Activated CD8-positive, alpha-beta memory T cell treated with anti-CD3 and anti-CD28 coated beads, Interleukin-2, amount 50 U/mL, for 24 hours (primary cell): ENCODE results near the gene IL17RB.

Source experiments
- DNase-seq: peaks from one replicate; pipeline ENCODE4 v3.0.0-alpha.2; 2020; ENCODE audit errors: extremely low read depth

IL17RB gene

GRCh38 chr3:53812434-53812833, 33.9 kb upstream of the IL17RB start:
- DNase-seq, result no peak

- no peak for DNase-seq
These were observed 33.1 kb upstream of the IL17RB start for GRCh38 chr3:53813229-53813628.

DNA sequence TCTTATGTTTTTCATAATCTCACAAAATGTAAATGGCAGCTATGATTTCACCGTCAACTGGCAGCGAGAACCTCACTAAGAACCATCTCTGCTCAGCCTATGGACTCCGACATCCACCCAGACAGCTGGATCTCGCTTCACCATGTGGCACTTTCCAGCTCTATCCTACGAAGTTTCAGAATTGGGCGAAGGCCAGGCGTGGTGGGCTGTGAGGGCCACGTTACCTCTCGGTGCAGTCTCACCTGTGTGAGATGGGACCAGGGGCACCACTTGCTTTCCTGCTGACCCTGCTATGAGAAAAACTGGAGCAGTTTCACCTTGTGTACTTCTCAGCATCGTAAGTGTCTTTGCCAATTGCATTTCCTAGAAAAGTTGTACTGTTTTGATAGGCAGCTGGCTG, 32.5 kb upstream of the IL17RB start:
- DNase-seq, result no peak

DNA sequence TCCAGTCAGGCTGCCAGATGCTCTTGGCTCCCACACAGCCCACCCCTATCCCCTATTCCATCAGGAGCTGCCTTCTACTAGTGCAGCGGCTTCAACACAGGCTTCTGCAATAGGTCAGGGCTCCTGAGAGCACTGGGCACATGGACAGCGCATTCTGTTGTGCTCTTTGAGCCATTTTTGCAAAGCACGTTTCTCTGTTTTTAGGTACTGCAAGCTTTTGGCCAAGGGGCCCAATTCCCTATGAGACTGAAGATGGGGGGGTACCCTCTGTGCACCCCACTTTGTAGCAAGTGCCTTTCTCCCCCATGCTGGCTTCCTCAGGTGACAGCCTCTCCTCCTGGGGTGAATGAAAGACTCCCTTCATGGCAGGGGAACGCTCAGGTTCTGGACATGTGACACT, 31.3 kb upstream of the IL17RB start:
- DNase-seq, result no peak

DNA sequence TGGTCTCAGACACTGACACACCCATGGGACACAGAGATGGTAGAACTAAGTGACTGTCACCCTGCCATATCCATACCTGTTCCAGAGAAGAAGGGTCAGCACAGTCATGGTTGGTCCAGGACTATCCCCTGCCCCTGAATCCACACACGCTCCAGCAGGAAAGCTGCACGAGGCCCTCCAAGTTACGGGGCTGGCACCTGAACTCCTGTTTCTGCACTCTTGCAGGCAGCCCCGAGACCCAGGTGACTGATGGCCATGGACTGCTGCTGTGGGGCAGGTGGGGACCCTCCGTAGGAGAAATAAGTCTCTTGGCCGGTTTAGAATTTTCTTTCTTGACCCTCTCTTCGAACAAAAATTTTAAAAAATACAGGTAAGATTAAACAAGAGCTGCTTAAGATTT, 30.7 kb upstream of the IL17RB start:
- no peak for DNase-seq

GRCh38 chr3:53816425-53816824, 29.9 kb upstream of the IL17RB start:
- no peak for DNase-seq

DNA sequence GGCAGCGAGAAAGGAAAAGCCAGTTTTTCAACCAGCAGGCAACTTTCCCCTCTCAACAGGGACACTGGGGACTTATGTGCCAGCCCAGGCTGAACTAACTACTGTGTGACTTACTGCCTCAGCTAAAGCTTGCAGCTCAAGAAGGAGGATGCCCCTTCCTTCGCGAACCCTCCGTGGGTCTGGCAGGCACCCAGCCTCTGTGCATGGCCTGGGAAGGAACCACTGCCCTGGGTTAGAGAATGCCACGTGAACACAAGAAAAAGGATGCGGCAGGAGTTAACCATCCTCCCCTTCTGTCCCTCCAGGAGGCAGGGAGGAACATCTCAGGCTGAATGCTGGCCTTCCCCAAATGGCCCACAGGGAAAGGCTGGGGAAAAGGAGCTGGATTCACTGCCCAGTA, 29.2 kb upstream of the IL17RB start:
- DNase-seq, result no peak

GRCh38 chr3:53817809-53818208, 28.6 kb upstream of the IL17RB start:
- no peak for DNase-seq

DNA sequence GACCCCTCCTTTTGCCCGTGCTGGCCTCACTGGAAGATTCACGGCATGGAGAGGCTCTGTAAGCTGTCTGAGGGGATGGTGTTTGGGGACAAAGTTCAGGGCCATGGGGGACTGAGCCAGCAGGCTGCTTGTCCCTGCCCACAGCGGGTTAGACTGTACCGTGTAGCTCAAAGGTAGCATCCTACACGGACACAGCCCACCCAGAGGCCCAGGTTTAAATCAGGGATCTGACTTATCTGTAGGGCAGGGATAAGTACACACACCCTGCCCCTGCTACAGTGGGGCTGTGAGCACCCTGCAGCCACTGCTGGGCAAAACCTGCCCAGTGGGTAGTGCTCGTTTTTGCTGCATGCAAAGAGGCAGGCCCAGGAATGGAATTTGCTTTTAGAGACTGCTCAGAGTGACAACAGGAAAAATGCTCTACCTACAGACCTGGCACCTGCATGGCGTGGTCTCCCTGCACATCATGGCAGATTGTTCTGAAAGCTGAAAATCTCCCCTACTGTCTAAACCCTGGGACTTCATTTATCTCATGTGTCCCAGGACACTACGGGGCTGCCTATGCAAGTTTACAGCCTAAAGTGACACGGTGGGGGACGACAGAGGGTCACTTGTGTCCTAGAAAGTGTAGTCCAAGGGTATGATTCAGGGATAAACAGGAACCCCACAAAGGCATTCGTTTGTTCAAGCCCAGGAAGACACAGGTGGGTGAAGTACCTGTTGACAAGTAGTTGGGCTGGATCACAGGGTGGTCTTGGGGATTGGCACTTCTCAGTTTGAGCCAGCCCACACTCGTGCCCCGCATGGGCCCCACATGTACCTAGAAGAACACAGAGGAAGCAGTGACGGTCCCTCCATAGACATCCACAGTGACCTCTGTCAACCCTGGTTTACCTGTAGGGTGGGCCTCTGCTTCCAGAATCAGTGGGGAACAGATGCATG, 27.9 kb upstream of the IL17RB start:
- DNase-seq, result no peak

GRCh38 chr3:53819163-53819868, 27.1 kb upstream of the IL17RB start:
- no peak for DNase-seq

GRCh38 chr3:53820084-53820483, 26.3 kb upstream of the IL17RB start:
- DNase-seq, result no peak

- DNase-seq, result no peak
These were observed 25.4 kb upstream of the IL17RB start for GRCh38 chr3:53820756-53821580.

DNA sequence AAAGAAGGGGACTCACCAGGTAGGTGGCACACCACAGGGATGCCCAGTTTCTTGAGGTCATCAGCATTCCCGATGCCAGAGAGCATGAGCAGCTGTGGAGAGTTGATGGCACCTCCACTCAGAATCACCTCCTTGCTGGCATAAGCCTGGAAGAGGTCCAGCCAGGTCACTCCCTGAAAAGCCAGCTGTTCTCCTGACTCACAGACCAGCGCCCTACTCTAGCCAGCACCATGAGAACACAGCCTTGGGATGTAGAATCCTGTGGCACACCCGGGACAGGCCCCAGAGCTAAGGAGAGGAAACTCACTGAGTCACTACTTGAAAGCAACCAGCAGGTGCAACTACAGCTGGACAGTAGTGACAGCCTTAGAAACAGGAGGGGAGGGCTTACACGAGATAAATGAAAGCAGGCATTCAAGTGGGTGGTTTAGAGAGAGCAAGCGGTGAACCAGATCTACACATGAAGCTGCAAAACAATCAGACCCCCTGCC, 24.7 kb upstream of the IL17RB start:
- no peak for DNase-seq

DNA sequence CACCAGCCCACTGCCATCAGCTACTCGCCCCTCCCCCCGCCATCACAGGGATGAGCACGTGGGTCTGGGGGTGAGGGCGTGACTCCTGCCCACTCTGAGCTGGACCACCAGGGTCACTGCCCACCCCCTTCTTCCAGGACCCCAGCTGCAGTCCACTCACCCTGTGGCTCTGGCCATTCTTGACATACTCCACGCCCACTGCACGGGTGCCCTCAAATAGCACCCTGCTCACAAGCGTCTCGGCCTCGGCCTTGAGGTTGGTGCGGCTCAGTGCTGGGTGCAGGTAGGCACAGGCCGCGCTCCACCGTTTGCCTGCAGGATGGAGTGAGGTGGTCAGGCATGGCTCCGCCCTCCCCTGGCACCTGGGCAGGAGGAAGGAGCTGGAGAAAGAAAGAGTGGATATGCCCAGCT, 24.0 kb upstream of the IL17RB start:
- no peak for DNase-seq

- DNase-seq, result no peak
These were observed 23.1 kb upstream of the IL17RB start for GRCh38 chr3:53823026-53823955.

DNA sequence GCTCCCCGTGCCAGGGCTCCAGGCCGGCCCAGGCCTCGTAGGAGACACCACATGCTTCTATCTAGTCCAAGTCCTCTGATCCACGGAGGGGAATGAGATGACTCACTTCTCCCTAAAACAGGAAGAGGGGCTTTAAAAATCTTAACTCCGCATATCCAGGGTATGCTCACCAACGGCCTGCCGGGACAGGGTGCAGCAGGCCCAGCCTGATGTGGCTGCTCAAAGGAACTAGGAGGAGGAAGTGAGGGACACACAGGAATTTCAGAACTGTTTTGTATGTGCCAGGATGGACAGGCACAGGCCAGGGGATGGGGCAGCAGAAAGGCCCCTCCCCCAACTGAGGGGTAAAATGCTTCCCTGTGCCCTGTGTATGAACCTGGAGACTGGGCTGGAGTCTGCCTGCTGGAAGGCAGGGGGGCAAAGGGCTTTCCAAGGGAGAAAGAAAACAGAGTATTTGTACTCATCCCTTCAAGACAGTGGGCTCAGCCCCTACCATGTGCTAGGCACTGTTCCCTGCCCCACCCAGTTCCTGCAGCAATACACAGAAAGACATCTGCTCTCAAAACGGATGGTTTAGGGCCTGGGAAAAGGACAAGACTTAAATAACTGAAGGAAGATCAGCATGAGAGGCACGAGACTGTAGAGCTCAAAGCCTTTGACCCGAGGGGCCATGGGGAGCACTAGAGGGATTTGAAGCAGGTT, 22.3 kb upstream of the IL17RB start:
- no peak for DNase-seq

DNA sequence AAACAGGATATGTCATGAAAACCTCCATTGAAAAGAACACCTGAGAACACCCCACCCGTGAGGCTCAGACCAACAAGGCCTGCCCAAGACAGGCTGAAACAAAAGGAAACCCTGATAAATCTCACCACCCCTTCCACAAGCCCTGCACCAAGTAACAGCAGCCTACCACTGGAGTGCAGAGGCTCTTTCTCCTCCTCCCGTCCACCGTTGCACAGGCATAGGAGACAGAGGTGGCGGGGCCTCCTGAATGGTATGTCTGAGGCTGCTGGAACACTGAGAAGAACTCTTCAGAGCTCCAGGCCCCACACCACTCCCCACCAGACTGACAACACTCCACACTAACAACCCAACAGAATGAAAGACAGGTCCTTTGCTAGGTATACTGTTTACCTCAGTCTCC, 21.6 kb upstream of the IL17RB start:
- DNase-seq, result no peak

DNA sequence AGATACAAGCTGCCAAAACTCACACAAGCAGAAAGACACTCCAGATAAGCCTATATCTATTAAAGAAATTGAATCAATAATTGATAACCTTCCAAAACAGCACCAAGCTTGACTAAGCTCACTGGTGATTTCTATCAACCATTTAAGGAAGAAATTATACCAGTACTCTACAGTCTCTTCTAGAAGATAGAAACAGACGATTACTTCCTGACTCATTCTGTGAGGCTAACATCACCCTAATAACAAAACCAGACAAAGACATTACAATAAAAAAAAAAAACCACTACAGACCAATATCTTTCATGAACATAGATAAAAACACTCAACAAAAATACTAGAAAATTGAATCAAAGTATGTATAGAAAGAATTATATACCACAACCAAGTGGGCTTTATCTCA, 20.3 kb upstream of the IL17RB start:
- DNase-seq, result no peak

DNA sequence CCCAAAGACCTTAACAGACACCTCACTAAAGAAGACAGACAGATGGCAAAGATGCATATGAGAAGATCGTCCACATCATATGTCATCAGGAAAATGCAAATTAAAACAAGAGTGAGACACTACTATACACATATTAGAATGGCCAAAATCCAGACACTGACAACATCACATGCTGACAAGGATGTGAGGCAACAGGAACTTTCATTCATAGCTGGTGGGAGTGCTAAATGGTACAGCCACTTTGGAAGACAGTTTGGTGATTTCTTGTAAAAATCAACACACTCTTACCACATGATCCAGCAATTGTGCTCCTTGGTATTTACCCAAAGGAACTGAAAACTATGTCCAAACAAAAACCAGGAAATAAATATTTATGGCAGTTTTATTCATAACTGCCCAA, 17.8 kb upstream of the IL17RB start:
- no peak for DNase-seq

DNA sequence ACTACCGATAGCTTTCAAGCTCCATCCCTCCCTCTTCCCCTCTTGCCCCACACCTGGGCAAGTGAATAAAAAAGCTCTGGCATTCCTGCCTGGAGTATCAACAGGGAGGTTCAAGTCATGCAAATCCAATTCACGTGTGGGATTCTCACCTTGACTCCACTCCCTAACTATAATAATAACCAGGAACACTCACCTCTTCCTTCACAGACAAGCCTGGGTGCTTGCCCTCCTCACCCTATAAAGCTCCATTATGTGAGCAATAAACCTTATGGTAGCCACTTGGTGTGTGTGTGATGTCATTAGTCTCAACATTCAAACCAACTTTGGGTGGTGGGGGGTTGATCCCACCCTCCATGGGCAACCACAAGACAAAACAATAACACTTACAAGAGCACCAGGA, 16.8 kb upstream of the IL17RB start:
- DNase-seq, result no peak
